Right lobe of liver (tissue), 4 donors: ENCODE measurements around the gene FRMPD2.

ENCODE experiments used
- POLR2A ChIP-seq: fragments of 450-650 bp; IDR thresholded peaks from one replicate; pipeline ENCODE4 v1.6.1; 2017; ENCODE audit warnings: antibody characterized with exemption, mild to moderate bottlenecking
- TF ChIP-seq, protein P1 (sequence below), 4 donors: fragments of 200-600 bp in 3 of 4; fragments of 450-650 bp in 1 of 4; IDR thresholded peaks; one replicate each; pipeline versions ENCODE4 v1.5.1 to v1.8.0; 2016 to 2022; ENCODE audit warnings: antibody characterized with exemption in 4 of 4, mild to moderate bottlenecking in 2 of 4
- donor health status: DM: no; HTN: no; CAD: no.
- donor health status: DM: no; HTN: no; CAD: no.
- donor health status: DM: no; HTN: yes; CAD: no.

GRCh38 chr10:48286356-48286755 is 11.9 kb upstream of the FRMPD2 start:
- TF ChIP-seq, protein P1, sequence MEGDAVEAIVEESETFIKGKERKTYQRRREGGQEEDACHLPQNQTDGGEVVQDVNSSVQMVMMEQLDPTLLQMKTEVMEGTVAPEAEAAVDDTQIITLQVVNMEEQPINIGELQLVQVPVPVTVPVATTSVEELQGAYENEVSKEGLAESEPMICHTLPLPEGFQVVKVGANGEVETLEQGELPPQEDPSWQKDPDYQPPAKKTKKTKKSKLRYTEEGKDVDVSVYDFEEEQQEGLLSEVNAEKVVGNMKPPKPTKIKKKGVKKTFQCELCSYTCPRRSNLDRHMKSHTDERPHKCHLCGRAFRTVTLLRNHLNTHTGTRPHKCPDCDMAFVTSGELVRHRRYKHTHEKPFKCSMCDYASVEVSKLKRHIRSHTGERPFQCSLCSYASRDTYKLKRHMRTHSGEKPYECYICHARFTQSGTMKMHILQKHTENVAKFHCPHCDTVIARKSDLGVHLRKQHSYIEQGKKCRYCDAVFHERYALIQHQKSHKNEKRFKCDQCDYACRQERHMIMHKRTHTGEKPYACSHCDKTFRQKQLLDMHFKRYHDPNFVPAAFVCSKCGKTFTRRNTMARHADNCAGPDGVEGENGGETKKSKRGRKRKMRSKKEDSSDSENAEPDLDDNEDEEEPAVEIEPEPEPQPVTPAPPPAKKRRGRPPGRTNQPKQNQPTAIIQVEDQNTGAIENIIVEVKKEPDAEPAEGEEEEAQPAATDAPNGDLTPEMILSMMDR (IDR thresholded peaks at IDR 0.05) = no peak
- TF ChIP-seq POLR2A = no peak
